ENCODE data around the gene GOLGA8M.
"Not testable (repeated sequence)": the region's sequence is repeated elsewhere in the genome, so short reads cannot be mapped to it uniquely, and the experiment has no call there.

GOLGA8M gene

DNA sequence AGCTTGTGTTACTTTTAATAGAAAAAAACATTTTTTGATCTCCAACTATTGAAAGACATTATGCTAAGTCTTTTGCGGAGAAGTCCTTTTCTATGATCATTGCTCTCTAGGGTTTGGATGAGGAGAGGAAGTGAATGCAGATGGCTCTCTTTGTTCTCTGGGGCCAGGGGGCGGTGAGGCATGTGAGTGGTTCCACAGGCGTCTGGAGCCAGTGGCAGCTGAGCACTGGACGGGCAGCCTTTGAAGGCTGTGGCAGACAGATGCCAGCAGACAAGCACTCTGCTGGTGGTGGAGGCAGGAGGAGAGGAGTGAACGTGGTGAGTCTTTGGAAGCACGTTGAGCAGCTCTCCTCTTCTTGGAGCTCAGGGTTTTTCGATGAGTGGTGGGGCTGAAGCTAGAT is 51.5 kb downstream of the GOLGA8M start:
- not testable (repeated sequence) for DNase-seq

GRCh38 chr15:28656018-28656360 is 56.2 kb downstream of the GOLGA8M start:
- DNase-seq: not testable (repeated sequence)

- DNase-seq: not testable (repeated sequence)
Observed at GRCh38 chr15:28655329-28656017, 56.7 kb downstream of the GOLGA8M start.

GRCh38 chr15:28654194-28654593 is 58.0 kb downstream of the GOLGA8M start:
- DNase-seq: not testable (repeated sequence)

DNA sequence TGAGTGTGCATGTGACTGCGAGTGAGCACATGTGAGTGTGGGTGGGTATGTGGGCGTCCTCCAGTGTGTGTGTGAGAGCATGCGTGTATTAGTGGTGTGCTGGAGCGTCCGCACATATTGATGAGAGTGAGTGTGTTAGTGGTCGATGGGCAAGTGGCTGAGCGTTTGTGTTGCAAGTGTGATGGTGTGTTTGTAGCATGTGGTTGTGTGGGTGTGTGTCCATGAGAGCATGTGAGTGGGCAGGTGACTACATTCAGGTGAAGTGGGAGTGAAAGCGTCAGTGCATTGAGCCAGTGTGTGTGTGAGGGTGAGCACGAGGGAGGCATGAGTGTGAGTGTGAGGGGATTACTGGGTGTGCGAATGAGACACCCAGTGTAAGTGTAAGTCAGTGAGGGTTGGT is 59.7 kb downstream of the GOLGA8M start:
- not testable (repeated sequence) for DNase-seq
